Measurements from ENCODE around the gene LYZL2. TPM values are rescaled to one million over a fixed set of nuclear protein-coding genes. Genes with fewer than 3 reads are reported as not detected.
"Not testable (repeated sequence)": the region's sequence is repeated elsewhere in the genome, so short reads cannot be mapped to it uniquely, and the experiment has no call there.

The LYZL2 gene
- total and polyA plus RNA-seq, 4 donors = not detected

DNA sequence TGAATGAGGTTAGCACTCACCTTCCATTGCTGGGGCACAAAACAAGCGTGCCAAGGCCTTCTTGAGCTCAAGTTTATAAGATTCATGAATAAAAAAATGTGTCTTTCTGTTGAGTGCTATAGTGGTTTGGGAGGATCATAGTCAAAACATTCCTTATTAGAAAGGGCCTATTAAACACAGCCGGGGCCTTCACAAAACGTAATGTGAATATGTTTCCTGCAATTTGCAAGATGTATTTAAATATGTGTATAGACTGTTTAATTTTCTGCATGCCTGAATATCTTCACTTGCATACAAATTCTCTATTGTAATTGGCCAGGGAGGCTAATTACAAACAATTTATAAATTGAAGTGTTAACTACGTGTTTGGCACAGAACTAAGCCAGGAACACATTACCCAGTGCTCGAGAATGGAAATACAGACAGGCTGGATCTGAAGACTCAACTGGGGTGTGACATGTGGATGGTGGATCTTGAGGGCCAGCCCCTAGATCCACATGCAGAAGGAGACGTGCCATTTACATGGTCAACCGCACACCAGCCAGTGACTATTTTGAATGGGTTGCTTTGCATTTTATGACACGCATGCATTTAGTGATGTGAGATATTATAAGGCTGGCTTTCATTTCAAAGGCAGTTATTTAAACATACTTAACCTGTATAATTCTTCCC is 31.3 kb downstream of the LYZL2 start:
- Histone ChIP-seq H3K9ac (ENCODE audit: low read depth in 1 of 2, low read length in 2 of 2) (no peak overlapping the region), H3K4me1 (ENCODE audit: control insufficient read depth in 4 of 4, insufficient read depth in 4 of 4, low read length in 3 of 4) (peaks cover under 1 to 12% (median 8%) of the 10 kb centered on the region in 4 donors), H3K27me3 (ENCODE audit: control insufficient read depth in 4 of 4, insufficient read depth in 4 of 4, low read length in 3 of 4) (no peaks in the 10 kb centered on the region), H3K4me3 (ENCODE audit: low read depth in 1 of 3, low read length in 3 of 3) (no peak overlapping the region), H3K36me3 (ENCODE audit: control insufficient read depth in 4 of 4, insufficient read depth in 3 of 4, low read depth in 1 of 4, low read length in 3 of 4) (no peaks in the 10 kb centered on the region), H3K27ac (ENCODE audit: low read depth in 1 of 2, low read length in 2 of 2) (no peak overlapping the region), H3K9me3 (ENCODE audit: control insufficient read depth in 4 of 4, low read length in 3 of 4) (no peaks in the 10 kb centered on the region)
- WGBS = 97% methylated on average over 8 of the region's 8 CpGs
- no peak for DNase-seq (ENCODE audit: low spot score)
- TF ChIP-seq, protein P1, sequence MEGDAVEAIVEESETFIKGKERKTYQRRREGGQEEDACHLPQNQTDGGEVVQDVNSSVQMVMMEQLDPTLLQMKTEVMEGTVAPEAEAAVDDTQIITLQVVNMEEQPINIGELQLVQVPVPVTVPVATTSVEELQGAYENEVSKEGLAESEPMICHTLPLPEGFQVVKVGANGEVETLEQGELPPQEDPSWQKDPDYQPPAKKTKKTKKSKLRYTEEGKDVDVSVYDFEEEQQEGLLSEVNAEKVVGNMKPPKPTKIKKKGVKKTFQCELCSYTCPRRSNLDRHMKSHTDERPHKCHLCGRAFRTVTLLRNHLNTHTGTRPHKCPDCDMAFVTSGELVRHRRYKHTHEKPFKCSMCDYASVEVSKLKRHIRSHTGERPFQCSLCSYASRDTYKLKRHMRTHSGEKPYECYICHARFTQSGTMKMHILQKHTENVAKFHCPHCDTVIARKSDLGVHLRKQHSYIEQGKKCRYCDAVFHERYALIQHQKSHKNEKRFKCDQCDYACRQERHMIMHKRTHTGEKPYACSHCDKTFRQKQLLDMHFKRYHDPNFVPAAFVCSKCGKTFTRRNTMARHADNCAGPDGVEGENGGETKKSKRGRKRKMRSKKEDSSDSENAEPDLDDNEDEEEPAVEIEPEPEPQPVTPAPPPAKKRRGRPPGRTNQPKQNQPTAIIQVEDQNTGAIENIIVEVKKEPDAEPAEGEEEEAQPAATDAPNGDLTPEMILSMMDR (IDR thresholded peaks at IDR 0.05; ENCODE audit: low read depth, low read length, missing input control) = no peak
- TF ChIP-seq HNF4G (IDR thresholded peaks at IDR 0.05) (no peak), RXRA (IDR thresholded peaks at IDR 0.05) (no peak), GABPA (IDR thresholded peaks at IDR 0.05 in 1 of 2, conservative IDR thresholded peaks at IDR 0.05 in 1 of 2) (no peak), YY1 (IDR thresholded peaks at IDR 0.05) (no peak), SP1 (IDR thresholded peaks at IDR 0.05) (no peak), FOXA2 (IDR thresholded peaks at IDR 0.05) (no peak), TAF1 (conservative IDR thresholded peaks at IDR 0.05) (no peak), NR2F2 (IDR thresholded peaks at IDR 0.05) (no peak), HNF4A (conservative IDR thresholded peaks at IDR 0.05) (no peak), EGR1 (IDR thresholded peaks at IDR 0.05; ENCODE audit: low read depth in 2 of 2) (no peak), FOXA1 (IDR thresholded peaks at IDR 0.05) (no peak), RAD21 (IDR thresholded peaks at IDR 0.05) (no peak), JUND (IDR thresholded peaks at IDR 0.05) (no peak)
- TF ChIP-seq, protein P2, sequence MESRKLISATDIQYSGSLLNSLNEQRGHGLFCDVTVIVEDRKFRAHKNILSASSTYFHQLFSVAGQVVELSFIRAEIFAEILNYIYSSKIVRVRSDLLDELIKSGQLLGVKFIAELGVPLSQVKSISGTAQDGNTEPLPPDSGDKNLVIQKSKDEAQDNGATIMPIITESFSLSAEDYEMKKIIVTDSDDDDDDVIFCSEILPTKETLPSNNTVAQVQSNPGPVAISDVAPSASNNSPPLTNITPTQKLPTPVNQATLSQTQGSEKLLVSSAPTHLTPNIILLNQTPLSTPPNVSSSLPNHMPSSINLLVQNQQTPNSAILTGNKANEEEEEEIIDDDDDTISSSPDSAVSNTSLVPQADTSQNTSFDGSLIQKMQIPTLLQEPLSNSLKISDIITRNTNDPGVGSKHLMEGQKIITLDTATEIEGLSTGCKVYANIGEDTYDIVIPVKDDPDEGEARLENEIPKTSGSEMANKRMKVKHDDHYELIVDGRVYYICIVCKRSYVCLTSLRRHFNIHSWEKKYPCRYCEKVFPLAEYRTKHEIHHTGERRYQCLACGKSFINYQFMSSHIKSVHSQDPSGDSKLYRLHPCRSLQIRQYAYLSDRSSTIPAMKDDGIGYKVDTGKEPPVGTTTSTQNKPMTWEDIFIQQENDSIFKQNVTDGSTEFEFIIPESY (IDR thresholded peaks at IDR 0.05) = no peak
- TF ChIP-seq, protein P3, sequence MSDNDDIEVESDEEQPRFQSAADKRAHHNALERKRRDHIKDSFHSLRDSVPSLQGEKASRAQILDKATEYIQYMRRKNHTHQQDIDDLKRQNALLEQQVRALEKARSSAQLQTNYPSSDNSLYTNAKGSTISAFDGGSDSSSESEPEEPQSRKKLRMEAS (IDR thresholded peaks at IDR 0.05) = no peak
- TF ChIP-seq, protein P4, sequence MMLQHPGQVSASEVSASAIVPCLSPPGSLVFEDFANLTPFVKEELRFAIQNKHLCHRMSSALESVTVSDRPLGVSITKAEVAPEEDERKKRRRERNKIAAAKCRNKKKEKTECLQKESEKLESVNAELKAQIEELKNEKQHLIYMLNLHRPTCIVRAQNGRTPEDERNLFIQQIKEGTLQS (IDR thresholded peaks at IDR 0.05) = no peak
- TF ChIP-seq, protein P5, sequence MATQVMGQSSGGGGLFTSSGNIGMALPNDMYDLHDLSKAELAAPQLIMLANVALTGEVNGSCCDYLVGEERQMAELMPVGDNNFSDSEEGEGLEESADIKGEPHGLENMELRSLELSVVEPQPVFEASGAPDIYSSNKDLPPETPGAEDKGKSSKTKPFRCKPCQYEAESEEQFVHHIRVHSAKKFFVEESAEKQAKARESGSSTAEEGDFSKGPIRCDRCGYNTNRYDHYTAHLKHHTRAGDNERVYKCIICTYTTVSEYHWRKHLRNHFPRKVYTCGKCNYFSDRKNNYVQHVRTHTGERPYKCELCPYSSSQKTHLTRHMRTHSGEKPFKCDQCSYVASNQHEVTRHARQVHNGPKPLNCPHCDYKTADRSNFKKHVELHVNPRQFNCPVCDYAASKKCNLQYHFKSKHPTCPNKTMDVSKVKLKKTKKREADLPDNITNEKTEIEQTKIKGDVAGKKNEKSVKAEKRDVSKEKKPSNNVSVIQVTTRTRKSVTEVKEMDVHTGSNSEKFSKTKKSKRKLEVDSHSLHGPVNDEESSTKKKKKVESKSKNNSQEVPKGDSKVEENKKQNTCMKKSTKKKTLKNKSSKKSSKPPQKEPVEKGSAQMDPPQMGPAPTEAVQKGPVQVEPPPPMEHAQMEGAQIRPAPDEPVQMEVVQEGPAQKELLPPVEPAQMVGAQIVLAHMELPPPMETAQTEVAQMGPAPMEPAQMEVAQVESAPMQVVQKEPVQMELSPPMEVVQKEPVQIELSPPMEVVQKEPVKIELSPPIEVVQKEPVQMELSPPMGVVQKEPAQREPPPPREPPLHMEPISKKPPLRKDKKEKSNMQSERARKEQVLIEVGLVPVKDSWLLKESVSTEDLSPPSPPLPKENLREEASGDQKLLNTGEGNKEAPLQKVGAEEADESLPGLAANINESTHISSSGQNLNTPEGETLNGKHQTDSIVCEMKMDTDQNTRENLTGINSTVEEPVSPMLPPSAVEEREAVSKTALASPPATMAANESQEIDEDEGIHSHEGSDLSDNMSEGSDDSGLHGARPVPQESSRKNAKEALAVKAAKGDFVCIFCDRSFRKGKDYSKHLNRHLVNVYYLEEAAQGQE (IDR thresholded peaks at IDR 0.05) = no peak

- not testable (repeated sequence) for H3K27ac ChIP-seq (ENCODE audit: low read depth in 1 of 2, low read length in 2 of 2); H3K9ac ChIP-seq (ENCODE audit: low read depth in 1 of 2, low read length in 2 of 2); DNase-seq (ENCODE audit: low spot score); H3K9me3 ChIP-seq (ENCODE audit: control insufficient read depth in 4 of 4, low read length in 3 of 4); H3K36me3 ChIP-seq (ENCODE audit: control insufficient read depth in 4 of 4, insufficient read depth in 3 of 4, low read depth in 1 of 4, low read length in 3 of 4); H3K27me3 ChIP-seq (ENCODE audit: control insufficient read depth in 4 of 4, insufficient read depth in 4 of 4, low read length in 3 of 4); H3K4me3 ChIP-seq (ENCODE audit: low read depth in 1 of 3, low read length in 3 of 3)
- WGBS = 91% methylated on average over 7 of the region's 7 CpGs
- peaks cover 0 to 11% (median 6%) of the 10 kb centered on the region in 4 donors for H3K4me1 ChIP-seq (ENCODE audit: control insufficient read depth in 4 of 4, insufficient read depth in 4 of 4, low read length in 3 of 4)
Measured at GRCh38 chr10:30597433-30597824, 32.1 kb downstream of the LYZL2 start.

Data from liver (tissue), 9 donors.